Stomach smooth muscle (tissue), 2 donors: Measurements from ENCODE around the gene GRID1.
"Not testable (repeated sequence)": the region's sequence is repeated elsewhere in the genome, so short reads cannot be mapped to it uniquely, and the experiment has no call there.

Experiments
- H3K27ac ChIP-seq: one replicate; pipeline ENCODE4 v1.7.0; 2013; ENCODE audit warnings: mild to moderate bottlenecking, low read length, inconsistent platforms
- H3K27me3 ChIP-seq, 2 donors: one replicate each; pipeline ENCODE4 v1.7.0; 2013; ENCODE audit warnings: low read length in 2 of 2; ENCODE audit not compliant: insufficient read depth in 2 of 2, control insufficient read depth in 1 of 2
- H3K36me3 ChIP-seq, 2 donors: one replicate each; pipeline ENCODE4 v1.7.0; 2013; ENCODE audit warnings: low read length in 2 of 2; ENCODE audit not compliant: control insufficient read depth in 2 of 2, insufficient read depth in 2 of 2
- H3K4me1 ChIP-seq: one replicate; pipeline ENCODE4 v1.7.0; 2013; ENCODE audit warnings: low read length; ENCODE audit not compliant: control insufficient read depth, insufficient read depth
- H3K4me3 ChIP-seq, 2 donors: one replicate each; pipeline ENCODE4 v1.7.0; 2013; ENCODE audit warnings: low read length in 2 of 2
- H3K9ac ChIP-seq, 2 donors: one replicate each; pipeline ENCODE4 v1.7.0; 2013; ENCODE audit warnings: low read length in 2 of 2, mild to moderate bottlenecking in 1 of 2
- H3K9me3 ChIP-seq, 2 donors: one replicate each; pipeline ENCODE4 v1.7.0; 2013; ENCODE audit warnings: low read length in 2 of 2; ENCODE audit not compliant: control insufficient read depth in 2 of 2
- donor health status: healthy.
- donor health status: Pancreatic carcinoma.

GRID1 gene

DNA sequence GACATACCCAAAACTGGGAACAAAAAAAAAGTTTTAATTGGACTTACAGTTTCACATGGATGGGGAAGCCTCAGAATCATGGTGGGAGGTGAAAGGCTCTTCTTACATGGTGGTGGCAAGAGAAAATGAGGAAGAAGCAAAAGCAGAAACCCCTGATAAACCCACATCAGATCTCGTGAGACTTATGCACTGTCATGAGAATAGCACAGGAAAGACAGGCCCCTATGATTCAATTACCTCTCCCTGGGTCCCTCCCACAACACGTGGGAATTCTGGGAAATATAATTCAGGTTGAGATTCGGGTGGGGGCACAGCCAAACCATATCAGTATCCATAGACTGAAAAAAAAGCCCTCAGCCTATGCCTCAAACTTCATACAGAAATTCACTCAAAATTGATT lies 647.2 kb downstream of the GRID1 start:
- H3K27me3 ChIP-seq, result no peaks in the 10 kb centered on the region
- no peak overlapping the region for H3K27ac ChIP-seq
- H3K9ac ChIP-seq, result no peak overlapping the region
- no peak overlapping the region for H3K4me3 ChIP-seq
- H3K4me1 ChIP-seq, result no peaks in the 10 kb centered on the region
- peaks cover 0 to 3% of the 10 kb centered on the region in 2 donors for H3K36me3 ChIP-seq
- H3K9me3 ChIP-seq, result no peaks in the 10 kb centered on the region

DNA sequence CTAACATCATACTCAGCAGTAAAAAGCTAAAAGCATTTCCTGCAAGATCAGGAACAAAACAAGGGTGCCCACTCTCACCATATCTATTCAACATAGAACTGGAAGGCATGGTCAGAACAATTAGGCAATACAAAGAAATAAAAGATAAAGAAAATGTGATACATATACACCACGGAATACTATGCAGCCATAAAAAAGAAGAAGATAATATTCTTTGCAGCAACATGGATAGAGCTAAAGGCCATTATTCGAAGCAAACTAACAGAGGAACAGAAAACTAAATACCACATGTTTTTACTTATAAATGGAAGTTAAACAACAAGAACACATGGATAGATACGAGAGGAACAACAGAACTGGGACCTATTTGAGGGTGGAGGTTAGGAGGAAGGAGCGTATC lies 652.7 kb downstream of the GRID1 start:
- H3K9ac ChIP-seq, result no peak overlapping the region
- no peaks in the 10 kb centered on the region for H3K36me3 ChIP-seq
- H3K27ac ChIP-seq, result no peak overlapping the region
- no peaks in the 10 kb centered on the region for H3K27me3 ChIP-seq
- no peaks in the 10 kb centered on the region for H3K4me1 ChIP-seq
- H3K4me3 ChIP-seq, result no peak overlapping the region
- no peaks in the 10 kb centered on the region for H3K9me3 ChIP-seq

DNA sequence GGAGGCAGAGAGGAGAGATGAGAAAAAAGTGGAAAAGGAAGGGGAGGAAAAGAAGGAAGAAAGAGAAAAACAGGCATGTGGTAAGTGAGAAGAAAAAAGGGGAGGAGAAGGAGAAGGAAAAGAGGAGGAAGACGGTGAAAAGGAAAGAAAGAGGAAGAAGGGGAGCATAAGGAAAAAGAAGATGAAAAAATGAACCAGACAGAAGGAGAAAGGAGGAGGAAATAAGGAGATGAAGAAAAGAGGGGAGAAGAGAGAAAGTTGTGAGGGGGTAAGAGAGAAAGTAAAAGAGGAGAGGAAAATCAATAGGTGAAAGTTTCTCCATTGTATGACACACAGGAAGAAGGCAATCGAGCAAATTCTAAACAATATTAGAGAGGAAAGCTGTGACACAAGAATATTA lies 663.8 kb downstream of the GRID1 start:
- no peak overlapping the region for H3K27ac ChIP-seq
- no peaks in the 10 kb centered on the region for H3K27me3 ChIP-seq
- no peaks in the 10 kb centered on the region for H3K4me1 ChIP-seq
- H3K36me3 ChIP-seq, result no peaks in the 10 kb centered on the region
- H3K9ac ChIP-seq, result no peak overlapping the region
- H3K4me3 ChIP-seq, result no peak overlapping the region
- H3K9me3 ChIP-seq, result no peaks in the 10 kb centered on the region

DNA sequence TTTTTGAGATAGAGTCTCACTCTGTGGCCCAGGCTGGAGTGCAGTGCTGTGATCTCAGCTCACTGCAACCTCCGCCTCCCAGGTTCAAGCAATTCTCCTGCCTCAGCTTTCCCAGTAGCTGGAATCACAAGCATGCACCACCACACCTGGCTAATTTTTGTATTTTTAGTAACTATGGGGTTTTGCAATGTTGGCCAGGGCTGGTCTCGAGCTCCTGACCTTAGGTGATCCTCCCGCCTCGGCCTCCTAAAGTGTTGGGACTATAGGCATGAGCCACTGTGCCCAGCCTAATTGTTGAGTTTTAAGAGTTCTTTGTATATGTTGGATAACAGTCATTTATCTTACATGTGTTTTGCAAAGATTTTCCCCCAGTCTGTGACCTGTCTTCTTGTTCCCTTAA lies 667.5 kb downstream of the GRID1 start:
- not testable (repeated sequence) for H3K4me1 ChIP-seq, H3K27me3 ChIP-seq, H3K36me3 ChIP-seq, H3K9me3 ChIP-seq, H3K9ac ChIP-seq, H3K4me3 ChIP-seq, H3K27ac ChIP-seq

DNA sequence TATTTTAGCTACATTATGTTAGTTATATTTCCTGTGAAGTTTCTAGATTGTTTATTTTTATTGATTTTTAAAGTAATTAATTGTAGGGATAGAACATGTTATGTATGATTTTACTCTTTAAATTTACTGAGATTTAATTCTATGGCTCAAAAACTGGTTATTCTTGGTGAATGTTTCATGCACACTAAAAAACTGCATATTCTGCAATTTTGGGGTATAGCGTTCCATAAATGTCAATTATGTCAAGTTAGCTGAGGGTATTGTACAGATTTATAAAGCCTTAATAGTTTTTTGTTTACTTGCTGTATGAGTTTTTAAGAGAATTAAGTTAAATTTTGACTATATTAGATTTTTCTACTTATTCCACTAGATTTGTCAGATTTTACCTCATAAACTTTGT lies 669.7 kb downstream of the GRID1 start:
- Histone ChIP-seq H3K9me3 (no peaks in the 10 kb centered on the region), H3K27ac (no peak overlapping the region), H3K4me1 (no peaks in the 10 kb centered on the region), H3K4me3 (no peak overlapping the region), H3K36me3 (no peaks in the 10 kb centered on the region), H3K9ac (no peak overlapping the region), H3K27me3 (no peaks in the 10 kb centered on the region)

DNA sequence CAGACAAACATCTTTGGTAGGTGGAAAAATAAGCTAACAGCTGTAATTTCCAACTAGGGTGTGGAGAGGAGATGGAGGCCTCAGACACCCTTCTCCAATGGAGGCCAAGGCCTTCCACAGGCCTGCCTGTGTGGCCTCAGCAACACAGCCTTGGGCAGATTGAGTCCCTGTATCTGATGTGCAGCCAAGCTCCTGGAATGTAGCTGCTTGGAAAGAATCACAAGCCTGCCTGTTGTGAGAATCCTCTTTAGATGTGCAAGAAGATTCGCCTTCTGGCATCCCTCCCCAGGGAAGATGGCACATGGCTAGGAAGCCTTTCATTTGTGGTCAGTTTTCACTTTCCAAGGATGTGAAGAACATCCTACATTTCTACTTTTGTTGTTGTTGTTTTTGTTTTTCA lies 684.0 kb downstream of the GRID1 start:
- no peak overlapping the region for H3K9ac ChIP-seq
- H3K27me3 ChIP-seq, result no peaks in the 10 kb centered on the region
- H3K9me3 ChIP-seq, result no peaks in the 10 kb centered on the region
- no peak overlapping the region for H3K27ac ChIP-seq
- no peaks in the 10 kb centered on the region for H3K36me3 ChIP-seq
- H3K4me1 ChIP-seq, result no peaks in the 10 kb centered on the region
- H3K4me3 ChIP-seq, result no peak overlapping the region

DNA sequence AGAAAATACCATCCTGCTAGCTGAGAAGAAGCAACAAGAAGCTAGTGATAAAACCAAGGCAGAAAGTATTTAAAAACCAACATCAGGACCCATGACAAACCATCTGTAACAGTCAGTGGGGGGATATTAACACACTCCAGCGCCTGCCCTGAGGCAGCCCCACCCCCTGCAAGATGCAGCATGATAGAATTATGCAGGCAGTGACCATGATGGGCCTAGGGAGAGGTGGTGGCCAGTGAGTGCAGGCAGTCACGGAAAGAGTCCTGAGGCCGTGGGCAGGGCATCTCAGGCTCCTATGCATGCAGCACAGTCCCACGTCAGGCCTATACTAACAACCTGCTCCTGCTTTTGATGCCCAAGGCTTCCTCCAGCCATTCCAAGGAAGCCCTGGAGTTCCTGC lies 686.9 kb downstream of the GRID1 start:
- Histone ChIP-seq H3K9ac (no peak overlapping the region), H3K9me3 (no peaks in the 10 kb centered on the region)

DNA sequence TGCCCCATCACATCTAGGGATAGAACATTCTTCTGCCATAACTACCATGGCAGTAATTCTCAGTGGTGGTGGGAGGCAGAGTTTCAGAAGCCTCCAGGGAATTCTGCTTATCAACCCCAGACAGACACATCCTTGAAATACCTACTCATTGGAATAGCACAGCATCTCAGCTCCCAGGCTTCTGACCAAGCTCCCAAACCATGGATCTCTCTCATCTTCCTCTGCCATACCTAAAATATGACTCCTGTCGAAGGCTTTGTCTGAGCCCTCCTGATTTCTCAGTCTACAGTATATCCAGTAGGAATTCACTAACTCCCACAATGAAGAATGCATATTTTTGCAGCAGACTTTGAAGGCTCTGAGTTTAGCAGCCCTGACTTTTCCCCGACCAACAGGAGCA lies 687.5 kb downstream of the GRID1 start:
- Histone ChIP-seq H3K27ac (no peak overlapping the region), H3K9me3 (no peaks in the 10 kb centered on the region), H3K9ac (no peak overlapping the region), H3K4me3 (no peak overlapping the region), H3K4me1 (no peaks in the 10 kb centered on the region), H3K36me3 (no peaks in the 10 kb centered on the region), H3K27me3 (no peaks in the 10 kb centered on the region)

More for the DNA sequence above, 686.9 kb downstream of the GRID1 start:
- no peaks in the 10 kb centered on the region for H3K4me1 ChIP-seq
- H3K36me3 ChIP-seq, result no peaks in the 10 kb centered on the region
- no peak overlapping the region for H3K27ac ChIP-seq
- H3K4me3 ChIP-seq, result no peak overlapping the region
- H3K27me3 ChIP-seq, result no peaks in the 10 kb centered on the region

DNA sequence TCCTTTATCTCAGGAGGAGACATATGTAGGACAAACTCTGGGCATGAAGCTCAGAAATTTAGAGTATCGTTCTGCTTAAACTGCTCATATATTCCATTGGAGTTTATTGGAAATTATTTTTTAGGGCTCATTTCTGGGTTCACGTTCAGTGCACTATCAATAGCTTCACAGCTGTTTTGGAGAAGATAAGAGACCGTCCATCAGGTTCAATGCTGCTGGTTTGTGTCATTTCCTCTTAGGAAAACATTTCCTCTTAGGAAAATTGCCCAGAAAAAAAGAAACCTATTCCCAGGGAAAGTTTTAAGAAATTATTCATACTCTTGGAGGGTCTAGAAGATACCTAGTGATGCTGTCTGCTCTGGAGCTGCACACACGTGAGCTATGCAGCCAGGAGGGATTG lies 691.7 kb downstream of the GRID1 start:
- no peak overlapping the region for H3K9ac ChIP-seq
- no peak overlapping the region for H3K4me3 ChIP-seq
- no peaks in the 10 kb centered on the region for H3K36me3 ChIP-seq
- no peaks in the 10 kb centered on the region for H3K27me3 ChIP-seq
- H3K27ac ChIP-seq, result no peak overlapping the region
- no peaks in the 10 kb centered on the region for H3K4me1 ChIP-seq
- H3K9me3 ChIP-seq, result no peaks in the 10 kb centered on the region

DNA sequence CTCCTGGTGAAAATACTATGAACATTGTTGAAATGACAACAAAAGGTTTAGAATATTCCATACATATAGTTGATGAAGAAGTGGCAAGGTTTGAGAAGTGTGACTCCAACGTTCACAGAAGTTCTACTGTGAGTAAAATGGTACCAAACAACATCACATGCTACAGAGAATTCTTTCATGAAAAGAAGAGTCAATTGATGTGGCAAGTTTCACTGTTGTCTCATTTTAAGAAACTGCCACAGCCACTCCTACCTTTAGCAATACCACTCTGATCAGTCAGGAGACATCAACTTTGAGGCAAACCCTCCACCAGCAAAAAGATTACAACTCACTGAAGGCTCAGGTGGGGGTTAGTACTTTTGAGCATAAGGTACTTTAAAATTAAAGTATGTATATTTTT lies 693.3 kb downstream of the GRID1 start:
- Histone ChIP-seq H3K36me3 (no peaks in the 10 kb centered on the region), H3K27ac (no peak overlapping the region), H3K4me3 (no peak overlapping the region), H3K27me3 (no peaks in the 10 kb centered on the region), H3K9ac (no peak overlapping the region), H3K9me3 (no peaks in the 10 kb centered on the region), H3K4me1 (no peaks in the 10 kb centered on the region)

DNA sequence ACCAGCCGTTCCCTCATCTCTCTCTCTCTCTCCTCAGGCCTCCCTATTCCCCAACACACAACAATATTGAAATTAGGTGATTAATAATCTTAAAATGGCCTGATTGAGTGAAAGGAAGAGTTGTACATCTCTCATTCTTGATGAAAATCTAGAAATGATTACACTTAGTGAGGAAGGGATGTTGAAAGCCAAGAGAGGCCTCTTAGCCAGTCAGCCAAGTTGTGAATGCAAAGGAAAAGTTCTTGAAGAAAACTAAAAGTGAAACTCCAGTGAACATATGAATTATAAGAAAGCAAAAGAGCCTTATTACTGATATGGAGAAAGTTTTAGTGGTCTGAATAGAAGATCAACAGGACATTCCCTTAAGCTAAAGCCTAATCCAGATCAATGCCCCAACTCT lies 695.1 kb downstream of the GRID1 start:
- H3K9me3 ChIP-seq, result no peaks in the 10 kb centered on the region
- H3K36me3 ChIP-seq, result no peaks in the 10 kb centered on the region
- H3K4me3 ChIP-seq, result no peak overlapping the region
- H3K9ac ChIP-seq, result no peak overlapping the region
- no peak overlapping the region for H3K27ac ChIP-seq
- H3K4me1 ChIP-seq, result no peaks in the 10 kb centered on the region
- H3K27me3 ChIP-seq, result no peaks in the 10 kb centered on the region

DNA sequence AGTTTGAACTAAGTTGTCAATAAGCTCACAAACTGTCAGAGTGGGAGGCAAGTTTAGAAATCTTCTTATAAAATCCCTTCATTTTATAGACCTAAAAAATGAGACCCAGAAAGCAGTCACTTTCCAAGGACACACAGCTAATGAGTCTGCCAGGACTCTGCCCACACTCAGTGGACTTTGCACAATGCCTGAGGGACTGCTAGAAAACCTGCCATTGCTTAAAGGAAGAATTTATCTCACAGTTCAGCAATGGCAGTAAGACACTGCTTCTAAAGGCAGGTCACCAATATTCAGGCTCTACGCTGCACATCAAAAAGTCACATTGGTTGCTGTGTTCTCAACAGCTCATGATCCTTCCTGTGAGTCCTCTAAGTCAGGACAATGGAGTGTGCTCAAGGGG lies 698.1 kb downstream of the GRID1 start:
- Histone ChIP-seq H3K9ac (no peak overlapping the region), H3K4me3 (no peak overlapping the region), H3K36me3 (no peaks in the 10 kb centered on the region), H3K9me3 (peaks cover 0 to 2% of the 10 kb centered on the region in 2 donors), H3K27ac (no peak overlapping the region), H3K27me3 (no peaks in the 10 kb centered on the region), H3K4me1 (no peaks in the 10 kb centered on the region)
